Measurements from ENCODE around the gene PLOD1.
A peak's percentile ranks its signal among the peaks of the same experiment; 100 is the strongest.
"Not testable (repeated sequence)": the region's sequence is repeated elsewhere in the genome, so short reads cannot be mapped to it uniquely, and the experiment has no call there.

PLOD1 gene

GRCh38 chr1:11912482-11913216 lies 21.9 kb upstream of the PLOD1 start:
- DNase-seq (ENCODE audit: low read depth), result not testable (repeated sequence)

- DNase-seq (ENCODE audit: low read depth), result no peak
Measured at GRCh38 chr1:11913291-11913690, 21.2 kb upstream of the PLOD1 start.

DNA sequence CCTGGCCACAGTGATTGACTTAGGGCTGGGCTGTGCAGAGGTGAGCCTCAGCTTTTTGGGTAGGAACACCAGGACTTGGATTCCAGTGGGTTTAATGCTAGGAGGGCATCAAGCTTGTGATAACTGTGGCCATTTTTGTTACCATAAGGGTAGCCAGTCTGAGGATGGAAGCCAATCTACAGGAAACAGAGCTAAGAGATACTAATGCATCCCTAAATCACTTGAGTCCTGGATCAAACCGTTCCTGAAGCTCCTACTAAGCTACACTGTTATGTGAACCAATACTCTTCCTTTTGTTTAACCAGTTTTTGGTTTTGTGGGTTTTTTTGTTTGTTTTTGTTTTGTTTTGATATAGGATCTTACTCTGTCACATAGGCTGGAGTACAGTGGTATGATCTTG lies 20.5 kb upstream of the PLOD1 start:
- no peak for DNase-seq (ENCODE audit: low read depth)

GRCh38 chr1:11918799-11919519 lies 15.6 kb upstream of the PLOD1 start:
- peak; percentile 76 for DNase-seq (ENCODE audit: low read depth)

DNA sequence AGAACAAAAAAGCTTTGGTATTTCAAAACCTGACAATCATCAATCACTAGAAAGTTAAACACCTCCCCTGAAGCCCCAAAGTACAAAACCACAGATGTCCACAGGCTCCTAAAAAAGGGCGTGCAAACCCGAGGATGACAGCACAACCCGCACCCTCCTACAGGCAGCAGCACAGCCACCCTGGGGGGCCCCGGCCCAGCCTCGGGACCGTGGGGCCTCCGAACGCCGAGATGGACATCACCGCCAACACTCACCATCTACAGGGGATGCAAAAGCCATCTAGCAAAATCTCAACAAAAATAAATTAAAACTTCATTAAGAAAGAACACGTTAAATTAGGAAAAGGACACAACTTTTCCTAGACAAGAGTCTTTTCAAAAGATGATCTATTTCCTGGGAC lies 14.9 kb upstream of the PLOD1 start:
- DNase-seq (ENCODE audit: low read depth), result no peak

GRCh38 chr1:11920239-11920903 lies 14.1 kb upstream of the PLOD1 start:
- no peak for DNase-seq (ENCODE audit: low read depth)

- no peak for DNase-seq (ENCODE audit: low read depth)
Measured at GRCh38 chr1:11921022-11921421, 13.5 kb upstream of the PLOD1 start.

- no peak for DNase-seq (ENCODE audit: low read depth)
Measured at GRCh38 chr1:11923069-11923826, 11.3 kb upstream of the PLOD1 start.

GRCh38 chr1:11923827-11924113 lies 10.7 kb upstream of the PLOD1 start:
- DNase-seq (ENCODE audit: low read depth), result no peak

GRCh38 chr1:11924334-11925195 lies 10.0 kb upstream of the PLOD1 start:
- DNase-seq (ENCODE audit: low read depth), result no peak

DNA sequence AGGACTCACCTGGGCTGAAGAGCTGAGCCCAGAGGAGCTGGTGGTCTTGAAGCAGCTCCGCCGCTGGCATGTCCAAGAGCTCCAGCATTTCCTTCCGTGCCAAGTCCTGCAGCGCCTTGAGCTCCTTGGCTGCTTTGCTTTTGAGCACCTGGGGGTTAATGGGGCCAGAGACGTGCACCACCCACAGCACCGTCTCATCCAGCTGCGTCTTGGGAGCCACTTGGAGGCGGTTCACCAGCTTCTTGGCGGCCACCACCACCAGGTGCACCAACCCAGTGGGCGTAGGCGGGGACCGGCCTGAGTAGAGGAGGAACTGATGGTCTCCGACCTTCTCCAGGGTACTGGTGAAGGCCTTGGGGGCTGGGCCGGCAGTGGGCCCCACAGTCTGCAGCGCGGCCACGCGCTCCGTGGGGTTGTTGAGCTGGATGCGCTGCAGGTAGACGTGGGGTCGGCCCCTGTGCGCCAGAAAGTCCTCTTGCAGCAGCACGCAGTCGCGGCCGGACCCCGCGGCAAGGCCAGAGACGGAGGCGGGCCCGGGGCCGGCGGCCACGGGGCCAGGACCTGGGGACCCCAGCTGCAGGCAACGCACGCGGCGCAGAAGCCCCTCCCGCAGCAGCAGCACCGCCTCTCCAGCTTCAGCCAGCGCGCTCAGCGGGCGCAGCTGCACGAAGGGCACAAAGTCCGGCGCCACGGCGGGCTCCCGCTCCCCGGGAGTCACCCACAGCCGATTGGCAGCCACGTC lies 9.2 kb upstream of the PLOD1 start:
- not testable (repeated sequence) for DNase-seq (ENCODE audit: low read depth)

- no peak for DNase-seq (ENCODE audit: low read depth)
Measured at GRCh38 chr1:11925938-11926292, 8.6 kb upstream of the PLOD1 start.

GRCh38 chr1:11927866-11928592 lies 6.5 kb upstream of the PLOD1 start:
- DNase-seq (ENCODE audit: low read depth), result no peak

GRCh38 chr1:11929849-11930248 lies 4.7 kb upstream of the PLOD1 start:
- DNase-seq (ENCODE audit: low read depth), result peak; percentile 36

- DNase-seq (ENCODE audit: low read depth), result no peak
Measured at GRCh38 chr1:11930571-11931445, 3.7 kb upstream of the PLOD1 start.

DNA sequence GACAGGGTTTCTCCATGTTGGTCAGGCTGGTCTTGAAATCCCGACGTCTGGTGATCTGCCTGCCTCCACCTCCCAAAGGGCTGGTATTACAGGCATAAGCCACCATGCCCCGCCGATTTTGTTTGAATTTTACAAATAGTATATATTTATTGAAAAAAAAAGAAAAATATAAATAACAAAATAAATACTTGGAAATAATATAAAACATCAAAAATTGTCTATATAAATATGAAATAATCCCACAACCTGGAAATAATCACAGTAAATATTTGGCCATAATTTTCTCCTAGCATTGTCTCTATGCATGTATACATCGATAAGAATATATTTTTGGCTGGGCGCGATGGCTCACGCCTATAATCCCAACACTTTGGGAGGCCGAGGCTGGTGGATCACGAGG lies 2.7 kb upstream of the PLOD1 start:
- DNase-seq (ENCODE audit: low read depth), result no peak

DNA sequence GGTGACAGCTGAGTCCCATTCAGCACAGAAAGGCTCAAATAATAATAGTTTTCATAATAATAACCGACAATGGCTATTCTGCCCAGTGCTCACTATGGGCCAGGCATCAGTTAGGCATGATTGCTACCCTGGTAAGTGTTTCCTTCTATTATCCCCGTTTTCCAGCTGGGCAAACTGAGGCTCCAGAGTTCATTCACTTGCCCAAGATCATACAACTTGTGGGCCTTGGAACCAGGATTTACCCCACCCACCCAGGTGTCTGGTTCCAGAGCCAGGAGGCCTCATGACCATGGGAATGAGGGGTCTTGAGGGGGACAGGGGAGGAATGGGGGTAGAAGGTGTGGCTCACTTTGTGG lies 518 bp downstream of the PLOD1 start:
- no peak for DNase-seq (ENCODE audit: low read depth)

DNA sequence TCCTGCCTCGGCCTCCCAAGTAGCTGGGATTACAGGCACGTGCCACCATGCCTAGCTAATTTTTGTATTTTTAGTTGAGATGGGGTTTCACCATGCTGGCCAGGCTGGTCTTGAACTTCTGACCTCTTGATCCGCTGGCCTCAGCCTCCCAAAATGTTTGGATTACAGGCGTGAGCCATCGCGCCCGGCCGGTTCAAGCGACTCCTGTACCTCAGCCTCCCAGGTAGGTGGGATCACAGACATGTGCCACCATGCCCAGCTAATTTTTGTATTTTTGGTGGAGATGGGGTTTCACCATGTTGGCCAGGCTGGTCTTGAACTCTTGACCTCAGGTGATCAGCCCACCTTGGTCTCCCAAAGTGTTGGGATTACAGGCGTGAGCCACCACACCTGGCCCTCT lies 1.2 kb downstream of the PLOD1 start:
- DNase-seq (ENCODE audit: low read depth), result not testable (repeated sequence)

DNA sequence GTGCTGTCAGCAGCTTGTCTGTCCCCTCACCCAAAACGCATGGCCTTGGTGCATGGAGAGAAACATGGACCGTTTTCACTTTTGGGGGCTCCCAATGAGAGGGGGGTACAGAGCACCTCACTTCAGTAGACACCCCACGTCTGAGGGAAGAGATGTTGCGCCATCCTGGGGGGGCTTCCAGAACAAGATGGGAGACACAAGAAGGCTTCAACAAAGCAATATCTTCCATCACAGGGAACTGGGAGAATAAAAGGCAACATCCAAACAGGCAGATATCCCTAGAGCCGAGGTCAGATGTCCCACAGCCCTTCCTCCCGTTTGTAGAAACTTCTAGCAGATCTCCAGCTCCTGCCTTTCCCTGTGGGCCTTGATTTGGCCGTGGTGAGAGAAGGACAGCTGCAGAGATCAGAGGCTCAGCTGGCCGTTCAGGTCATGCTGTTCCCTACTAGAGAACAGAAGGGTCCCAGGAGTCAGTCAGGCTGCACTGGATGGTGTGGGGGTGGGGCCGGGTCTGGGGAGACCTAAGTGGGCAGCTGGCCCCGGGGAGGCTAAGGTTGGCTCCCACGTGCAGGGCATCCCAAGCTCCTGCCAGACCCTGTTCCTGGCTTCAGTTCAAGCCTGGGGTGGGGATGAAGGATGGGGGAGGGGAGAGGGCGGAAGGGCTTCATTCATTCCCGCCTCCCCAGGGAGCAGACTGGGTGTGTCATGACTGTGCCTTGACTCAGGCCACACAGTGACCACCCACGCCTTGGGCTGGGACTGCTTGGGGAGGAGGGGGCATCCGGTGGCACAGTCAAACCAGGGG lies 4.4 kb downstream of the PLOD1 start:
- DNase-seq (ENCODE audit: low read depth), result no peak

Data from stromal cell of bone marrow (primary cell).